C4-2B (cell line): ENCODE measurements around the gene CPA1.

Experiments used
- CTCF ChIP-seq: fragments of 450-650 bp; conservative IDR thresholded peaks from 2 replicates; pipeline ENCODE4 v1.5.1; 2017; ENCODE audit warnings: mild to moderate bottlenecking
- ZFX ChIP-seq: fragments of 450-650 bp; IDR thresholded peaks from 2 replicates; pipeline ENCODE4 v1.6.1; 2017

DNA sequence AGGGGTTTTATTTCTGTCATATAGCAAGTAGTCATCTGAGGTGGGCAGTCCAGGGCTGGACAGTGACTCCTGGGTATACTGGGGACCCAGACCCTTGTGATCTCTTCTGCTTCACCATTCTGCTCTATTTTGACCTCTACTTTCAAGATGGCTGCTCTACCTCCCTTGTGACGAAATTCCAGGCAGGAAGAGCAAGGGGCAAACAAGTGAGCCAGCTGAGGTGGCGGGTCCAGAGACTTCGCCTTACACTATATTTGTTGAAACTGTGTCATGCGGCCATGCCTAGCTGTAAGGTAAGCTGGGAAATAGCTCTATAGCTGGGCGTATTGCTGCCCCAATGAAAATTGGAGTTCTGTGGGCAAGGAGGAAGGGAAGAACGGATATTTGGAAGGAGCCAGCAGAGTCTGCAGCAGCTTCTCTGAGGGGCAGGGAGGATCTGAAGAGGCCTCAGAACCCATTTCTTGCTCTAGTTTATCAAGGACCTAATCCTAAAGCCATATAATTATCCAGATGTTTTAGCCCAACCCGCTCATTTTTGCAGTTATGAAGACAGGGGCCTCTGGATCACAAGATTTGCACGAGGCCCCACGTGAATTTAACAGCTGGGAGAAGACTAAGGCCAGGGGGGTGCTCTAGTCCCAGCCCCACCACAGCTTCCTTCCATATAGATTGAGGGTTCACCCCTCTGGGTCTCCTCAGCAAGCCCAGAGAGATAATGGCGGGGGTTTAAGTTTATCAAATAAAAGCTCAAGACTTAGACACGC, 7.7 kb upstream of the CPA1 start:
- TF ChIP-seq CTCF (no peak), ZFX (no peak)
